A549 treated with dexamethasone at 1 μM for 4 hours (cell line): ENCODE measurements around the gene LEKR1. TPM values are rescaled to one million over a fixed set of nuclear protein-coding genes. Genes with fewer than 3 reads are reported as not detected.

Experiments
- total RNA-seq: library from RNA; stranded (reverse); fragments of 200-300 nt; extraction: Qiagen RNA extraction; gene quantifications from 5 replicates; pipeline ENCODE4 v1.2.3, GENCODE V29; 2022

LEKR1 gene
- total RNA-seq: 0.49 to 1.1 TPM (median 0.77 TPM) in 5 replicates

DNA sequence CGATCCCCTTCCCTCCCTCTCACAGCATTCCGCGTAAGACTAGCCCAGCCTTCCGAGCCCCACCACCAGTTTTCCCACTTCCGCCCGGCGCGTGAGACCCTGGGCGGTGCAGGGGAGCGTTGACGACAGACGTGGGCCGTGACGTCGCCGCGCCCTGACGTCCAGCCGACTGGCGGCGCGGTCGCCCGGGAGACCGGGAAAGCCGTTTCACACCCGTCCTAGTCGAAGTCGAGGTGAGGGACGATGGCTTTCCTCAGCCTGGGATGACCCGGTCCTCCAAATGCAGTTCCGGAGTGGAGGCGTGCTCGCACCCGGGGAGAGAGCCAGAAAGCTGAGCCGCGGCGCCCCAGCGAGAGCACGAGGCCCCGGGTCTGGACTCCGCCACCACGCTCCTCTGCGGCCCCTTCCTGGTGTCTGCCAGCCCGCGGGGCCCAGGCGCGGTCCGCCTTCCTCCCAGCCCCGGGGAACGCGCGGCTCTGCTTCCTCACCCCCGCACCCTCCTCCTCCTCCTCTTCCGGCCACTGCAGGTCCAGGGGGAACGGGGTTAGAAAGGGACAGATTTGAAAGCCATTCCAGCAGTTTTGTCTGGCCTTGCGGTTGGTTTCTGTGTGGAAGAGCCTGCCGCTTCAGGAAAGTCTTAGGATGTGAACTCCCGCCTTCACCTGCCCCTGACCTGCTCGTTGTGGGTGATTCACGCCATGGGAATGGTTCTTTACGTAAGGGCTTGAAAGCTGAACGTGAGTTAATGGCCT is at the start of gene LEKR1:
Gene LEKR1, plus strand, starts transcription at position 210 of the 752 bp plus-strand sequence. CDS start 2,977 bp downstream, outside the sequence.

Other genes with a start within 250 kb of the LEKR1 start
- gene TIPARP, start 151.8 kb upstream of the LEKR1 start, total RNA-seq: 98.8 to 117 TPM (median 110 TPM) in 5 replicates